ENCODE results near the gene PRPSAP1.
A peak's percentile ranks its signal among the peaks of the same experiment; 100 is the strongest.

Gene PRPSAP1

DNA sequence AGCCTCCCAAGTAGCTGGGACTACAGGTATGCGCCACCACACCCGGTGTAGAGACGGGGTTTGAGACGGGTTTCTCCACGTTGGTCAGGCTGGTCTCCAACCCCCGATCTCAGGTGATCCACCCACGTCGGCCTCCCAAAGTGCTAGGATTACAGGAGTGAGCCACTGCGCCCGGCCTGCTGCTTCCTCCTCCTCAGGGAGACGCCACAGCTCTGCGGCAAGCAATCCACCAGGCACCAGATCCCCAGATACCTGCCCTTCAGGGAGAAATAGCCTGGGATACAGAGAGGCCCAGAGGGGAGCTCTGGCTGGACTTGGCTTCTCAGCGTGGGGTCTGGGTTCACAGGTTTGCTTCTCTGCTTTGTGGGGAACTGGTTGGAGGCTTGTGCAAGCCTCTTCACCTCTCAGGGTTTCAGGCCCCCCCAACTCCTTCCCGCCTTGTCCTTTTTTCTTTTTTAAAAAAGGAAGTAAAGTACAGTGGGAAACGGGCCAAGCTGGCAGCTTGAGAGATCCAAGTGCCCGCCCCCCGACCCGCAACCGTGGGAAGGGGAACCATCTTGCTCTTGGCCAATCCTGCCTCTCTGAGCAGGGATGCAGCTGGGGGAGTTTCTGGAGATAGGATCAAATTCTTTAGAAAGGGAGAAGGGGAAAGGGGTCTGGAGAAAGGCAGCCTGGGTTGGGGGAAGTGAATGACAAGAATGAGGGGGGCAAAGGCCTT lies 28.1 kb upstream of the PRPSAP1 start:
- H3K9me3 ChIP-seq (replicated peaks; ENCODE audit: low read length), result no peaks in the 10 kb centered on the region
- peaks cover 33% of the 10 kb centered on the region for H3K4me1 ChIP-seq (ENCODE audit: control insufficient read depth, insufficient read depth, low read length)
- peak overlapping the region; percentile 99 for H3K4me2 ChIP-seq (ENCODE audit: low read length)
- peaks cover 10% of the 10 kb centered on the region for H3K36me3 ChIP-seq (ENCODE audit: insufficient read depth, low read length)
- no peak overlapping the region for H3K4me3 ChIP-seq (ENCODE audit: low read length)
- H3K9ac ChIP-seq (ENCODE audit: low read depth, low read length), result peak overlapping the region; percentile 97
- no peaks in the 10 kb centered on the region for H3K27me3 ChIP-seq (ENCODE audit: control insufficient read depth, insufficient read depth, low read length)

DNA sequence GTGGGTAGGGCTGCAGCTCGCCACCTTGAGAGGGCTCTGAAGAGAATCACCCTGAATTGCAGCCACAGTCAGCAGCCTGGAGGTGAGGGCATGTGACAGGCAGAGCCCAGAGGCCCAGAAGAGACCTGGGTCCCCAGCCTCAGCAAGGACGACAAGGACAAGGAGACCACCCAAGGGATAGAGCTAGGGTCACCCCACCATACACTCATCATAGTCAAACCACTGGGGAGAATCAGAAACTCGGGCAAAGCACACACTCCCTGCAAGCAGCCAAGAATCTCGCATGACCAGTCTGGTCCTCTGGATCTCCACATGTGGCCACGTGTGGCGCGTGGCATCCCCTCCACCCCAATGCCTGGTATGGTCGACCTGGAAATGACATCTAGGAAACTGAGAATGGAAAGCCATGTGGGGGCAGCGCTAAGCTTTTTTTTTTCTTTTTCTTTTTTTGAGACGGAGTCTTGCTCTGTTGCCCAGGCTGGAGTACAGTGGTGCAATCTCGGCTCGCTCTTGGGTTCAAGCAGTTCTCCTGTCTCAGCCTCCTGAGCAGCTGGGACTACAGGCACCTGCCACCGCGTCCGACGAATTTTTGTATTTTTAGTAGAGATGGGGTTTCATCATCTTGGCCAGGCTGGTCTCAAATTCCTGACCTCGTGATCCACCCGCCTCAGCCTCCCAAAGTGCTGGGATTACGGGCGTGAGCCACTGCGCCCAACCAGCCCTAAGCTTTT lies 26.1 kb upstream of the PRPSAP1 start:
- Histone ChIP-seq H3K4me2 (ENCODE audit: low read length) (no peak overlapping the region), H3K4me3 (ENCODE audit: low read length) (no peak overlapping the region), H3K27me3 (ENCODE audit: control insufficient read depth, insufficient read depth, low read length) (no peaks in the 10 kb centered on the region), H3K9me3 (replicated peaks; ENCODE audit: low read length) (no peaks in the 10 kb centered on the region), H3K4me1 (ENCODE audit: control insufficient read depth, insufficient read depth, low read length) (peaks cover 29% of the 10 kb centered on the region), H3K9ac (ENCODE audit: low read depth, low read length) (no peak overlapping the region), H3K36me3 (ENCODE audit: insufficient read depth, low read length) (no peaks in the 10 kb centered on the region)

GRCh38 chr17:76379275-76379641 lies 25.5 kb upstream of the PRPSAP1 start:
- H3K4me3 ChIP-seq (ENCODE audit: low read length), result no peak overlapping the region
- H3K36me3 ChIP-seq (ENCODE audit: insufficient read depth, low read length), result no peaks in the 10 kb centered on the region
- peaks cover 29% of the 10 kb centered on the region for H3K4me1 ChIP-seq (ENCODE audit: control insufficient read depth, insufficient read depth, low read length)
- no peaks in the 10 kb centered on the region for H3K9me3 ChIP-seq (replicated peaks; ENCODE audit: low read length)
- no peak overlapping the region for H3K9ac ChIP-seq (ENCODE audit: low read depth, low read length)
- H3K4me2 ChIP-seq (ENCODE audit: low read length), result no peak overlapping the region
- H3K27me3 ChIP-seq (ENCODE audit: control insufficient read depth, insufficient read depth, low read length), result no peaks in the 10 kb centered on the region

- no peaks in the 10 kb centered on the region for H3K36me3 ChIP-seq (ENCODE audit: insufficient read depth, low read length)
- H3K9me3 ChIP-seq (replicated peaks; ENCODE audit: low read length), result no peaks in the 10 kb centered on the region
- H3K4me1 ChIP-seq (ENCODE audit: control insufficient read depth, insufficient read depth, low read length), result peaks cover 25% of the 10 kb centered on the region
- H3K4me3 ChIP-seq (ENCODE audit: low read length), result no peak overlapping the region
- H3K27me3 ChIP-seq (ENCODE audit: control insufficient read depth, insufficient read depth, low read length), result no peaks in the 10 kb centered on the region
- no peak overlapping the region for H3K9ac ChIP-seq (ENCODE audit: low read depth, low read length)
- H3K4me2 ChIP-seq (ENCODE audit: low read length), result no peak overlapping the region
Observed at GRCh38 chr17:76378548-76379274, 25.0 kb upstream of the PRPSAP1 start.

- no peak overlapping the region for H3K9ac ChIP-seq (ENCODE audit: low read depth, low read length)
- H3K4me1 ChIP-seq (ENCODE audit: control insufficient read depth, insufficient read depth, low read length), result peaks cover 22% of the 10 kb centered on the region
- H3K4me3 ChIP-seq (ENCODE audit: low read length), result no peak overlapping the region
- no peak overlapping the region for H3K4me2 ChIP-seq (ENCODE audit: low read length)
- no peaks in the 10 kb centered on the region for H3K36me3 ChIP-seq (ENCODE audit: insufficient read depth, low read length)
- H3K9me3 ChIP-seq (replicated peaks; ENCODE audit: low read length), result no peaks in the 10 kb centered on the region
- H3K27me3 ChIP-seq (ENCODE audit: control insufficient read depth, insufficient read depth, low read length), result no peaks in the 10 kb centered on the region
Observed at GRCh38 chr17:76376318-76377133, 22.8 kb upstream of the PRPSAP1 start.

GRCh38 chr17:76371656-76372628 lies 18.2 kb upstream of the PRPSAP1 start:
- H3K27me3 ChIP-seq (ENCODE audit: control insufficient read depth, insufficient read depth, low read length), result no peaks in the 10 kb centered on the region
- H3K9ac ChIP-seq (ENCODE audit: low read depth, low read length), result peak overlapping the region; percentile 82
- peak overlapping the region; percentile 29 for H3K4me3 ChIP-seq (ENCODE audit: low read length)
- H3K4me2 ChIP-seq (ENCODE audit: low read length), result peak overlapping the region; percentile 66
- H3K9me3 ChIP-seq (replicated peaks; ENCODE audit: low read length), result no peaks in the 10 kb centered on the region
- H3K36me3 ChIP-seq (ENCODE audit: insufficient read depth, low read length), result no peaks in the 10 kb centered on the region
- H3K4me1 ChIP-seq (ENCODE audit: control insufficient read depth, insufficient read depth, low read length), result peaks cover 48% of the 10 kb centered on the region

- H3K36me3 ChIP-seq (ENCODE audit: insufficient read depth, low read length), result no peaks in the 10 kb centered on the region
- H3K4me3 ChIP-seq (ENCODE audit: low read length), result peak overlapping the region; percentile 9
- peaks cover 41% of the 10 kb centered on the region for H3K4me1 ChIP-seq (ENCODE audit: control insufficient read depth, insufficient read depth, low read length)
- peak overlapping the region; percentile 82 for H3K9ac ChIP-seq (ENCODE audit: low read depth, low read length)
- H3K27me3 ChIP-seq (ENCODE audit: control insufficient read depth, insufficient read depth, low read length), result no peaks in the 10 kb centered on the region
- H3K4me2 ChIP-seq (ENCODE audit: low read length), result peak overlapping the region; percentile 35
- no peaks in the 10 kb centered on the region for H3K9me3 ChIP-seq (replicated peaks; ENCODE audit: low read length)
Observed at GRCh38 chr17:76370261-76370993, 16.7 kb upstream of the PRPSAP1 start.

DNA sequence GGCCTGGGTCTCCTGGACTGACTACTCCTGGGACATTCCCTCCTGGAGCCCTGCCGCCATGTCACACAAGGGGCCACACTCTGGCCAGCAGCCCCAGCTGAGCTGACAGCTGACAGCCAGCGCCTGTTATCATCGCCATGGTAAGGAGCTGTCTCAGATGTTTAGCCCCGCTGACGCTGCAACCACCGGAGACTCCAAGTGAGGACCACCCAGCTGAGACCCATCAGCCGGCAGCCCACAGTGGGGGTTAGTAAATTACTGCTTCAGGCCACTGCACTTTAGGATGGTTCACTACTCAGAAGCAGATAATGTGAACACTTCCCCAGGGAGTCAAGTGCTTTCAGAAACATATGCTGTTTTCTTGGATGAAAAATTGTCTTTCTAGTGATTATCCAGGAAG lies 16.1 kb upstream of the PRPSAP1 start:
- no peaks in the 10 kb centered on the region for H3K36me3 ChIP-seq (ENCODE audit: insufficient read depth, low read length)
- H3K9ac ChIP-seq (ENCODE audit: low read depth, low read length), result peak overlapping the region; percentile 75
- peaks cover 41% of the 10 kb centered on the region for H3K4me1 ChIP-seq (ENCODE audit: control insufficient read depth, insufficient read depth, low read length)
- H3K27me3 ChIP-seq (ENCODE audit: control insufficient read depth, insufficient read depth, low read length), result no peaks in the 10 kb centered on the region
- H3K4me2 ChIP-seq (ENCODE audit: low read length), result peak overlapping the region; percentile 35
- H3K4me3 ChIP-seq (ENCODE audit: low read length), result no peak overlapping the region
- H3K9me3 ChIP-seq (replicated peaks; ENCODE audit: low read length), result no peaks in the 10 kb centered on the region

DNA sequence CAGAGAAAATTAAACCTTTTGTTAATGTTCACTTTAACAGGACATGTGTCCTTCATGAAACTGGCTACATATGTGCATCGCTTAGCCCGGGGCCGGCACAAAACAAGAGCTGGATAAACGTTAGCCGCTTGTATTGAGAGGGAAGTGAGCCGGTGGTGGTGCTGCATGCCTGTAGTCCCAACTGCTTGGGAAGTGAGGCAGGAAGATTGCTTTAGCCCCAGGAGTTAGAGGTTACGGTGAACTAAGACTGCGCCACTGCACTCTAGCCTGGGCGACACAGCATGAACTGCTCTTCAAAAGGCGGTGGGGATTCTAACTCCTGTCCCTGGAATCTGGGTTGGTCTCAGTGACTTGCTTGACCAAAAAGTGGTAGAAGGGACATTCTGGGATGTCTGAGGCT lies 15.7 kb upstream of the PRPSAP1 start:
- no peaks in the 10 kb centered on the region for H3K36me3 ChIP-seq (ENCODE audit: insufficient read depth, low read length)
- no peaks in the 10 kb centered on the region for H3K27me3 ChIP-seq (ENCODE audit: control insufficient read depth, insufficient read depth, low read length)
- no peak overlapping the region for H3K4me2 ChIP-seq (ENCODE audit: low read length)
- H3K9ac ChIP-seq (ENCODE audit: low read depth, low read length), result peak overlapping the region; percentile 75
- H3K4me1 ChIP-seq (ENCODE audit: control insufficient read depth, insufficient read depth, low read length), result peaks cover 41% of the 10 kb centered on the region
- H3K4me3 ChIP-seq (ENCODE audit: low read length), result no peak overlapping the region
- H3K9me3 ChIP-seq (replicated peaks; ENCODE audit: low read length), result no peaks in the 10 kb centered on the region

GRCh38 chr17:76368545-76368944 lies 14.8 kb upstream of the PRPSAP1 start:
- H3K4me3 ChIP-seq (ENCODE audit: low read length), result no peak overlapping the region
- H3K27me3 ChIP-seq (ENCODE audit: control insufficient read depth, insufficient read depth, low read length), result no peaks in the 10 kb centered on the region
- H3K36me3 ChIP-seq (ENCODE audit: insufficient read depth, low read length), result no peaks in the 10 kb centered on the region
- peak overlapping the region; percentile 53 for H3K9ac ChIP-seq (ENCODE audit: low read depth, low read length)
- peaks cover 41% of the 10 kb centered on the region for H3K4me1 ChIP-seq (ENCODE audit: control insufficient read depth, insufficient read depth, low read length)
- H3K9me3 ChIP-seq (replicated peaks; ENCODE audit: low read length), result no peaks in the 10 kb centered on the region
- H3K4me2 ChIP-seq (ENCODE audit: low read length), result no peak overlapping the region

All from skeletal muscle satellite cell (primary cell).